Fibroblast of the aortic adventitia (primary cell): ENCODE measurements around the gene PI4KB. TPM values are rescaled to one million over a fixed set of nuclear protein-coding genes. Genes with fewer than 3 reads are reported as not detected.

Experiments
- DNase-seq: peaks from one replicate; pipeline ENCODE4 v3.0.0-alpha.2; 2010; ENCODE audit warnings: low read depth
- H3K4me3 ChIP-seq: 2 replicates; pipeline ENCODE4 v1.5.1; 2011; ENCODE audit warnings: low read depth, mild to moderate bottlenecking, control low read depth, low read length, moderate library complexity
- CTCF ChIP-seq: IDR thresholded peaks from 2 replicates; pipeline ENCODE4 v1.5.1; 2011; ENCODE audit warnings: mild to moderate bottlenecking, low read length, control low read depth, inconsistent platforms; ENCODE audit not compliant: insufficient read depth
- total RNA-seq: library from RNA; depleted of rRNA; stranded (reverse); fragments of >200 nt; gene quantifications from 2 replicates; pipeline ENCODE4 v1.2.3, GENCODE V29; 2012; ENCODE audit warnings: low replicate concordance

The PI4KB gene
- total RNA-seq, 1 donor, result 41.0 TPM

- TF ChIP-seq CTCF, result no peak
- DNase-seq, result peak; percentile 98
- H3K4me3 ChIP-seq, result no peak overlapping the region
These were observed 15.5 kb downstream of the PI4KB start for GRCh38 chr1:151311589-151312331.

GRCh38 chr1:151311011-151311410 is 16.2 kb downstream of the PI4KB start:
- TF ChIP-seq CTCF, result no peak
- no peak overlapping the region for H3K4me3 ChIP-seq
- DNase-seq, result no peak

GRCh38 chr1:151309811-151310323 is 17.3 kb downstream of the PI4KB start:
- H3K4me3 ChIP-seq, result no peak overlapping the region
- TF ChIP-seq CTCF, result no peak
- peak; percentile 38 for DNase-seq

- no peak for DNase-seq
- no peak overlapping the region for H3K4me3 ChIP-seq
- no peak for TF ChIP-seq CTCF
These were observed 32.3 kb downstream of the PI4KB start for GRCh38 chr1:151294742-151295462.

- no peak for DNase-seq
These were observed 34.1 kb downstream of the PI4KB start for GRCh38 chr1:151293093-151293492.

More at GRCh38 chr1:151293093-151293492, 34.1 kb downstream of the PI4KB start:
- no peak for TF ChIP-seq CTCF
- H3K4me3 ChIP-seq, result no peak overlapping the region
